Upper lobe of left lung (tissue), 4 donors: Measurements from ENCODE around the gene UBD.

Source experiments
- EP300 ChIP-seq, 4 donors: sonication (generic); formaldehyde crosslinking; IDR thresholded peaks; one replicate each; pipeline ENCODE4 v1.5.1; 2017; ENCODE audit warnings: antibody characterized with exemption in 4 of 4, control low read depth in 2 of 4
- POLR2A ChIP-seq, 4 donors: fragments of 450-650 bp; IDR thresholded peaks; one replicate each; pipeline ENCODE4 v1.5.1; 2016 to 2017; ENCODE audit warnings: antibody characterized with exemption in 4 of 4, mild to moderate bottlenecking in 2 of 4
- POLR2AphosphoS5 ChIP-seq, 2 donors: sonication (generic); formaldehyde crosslinking; IDR thresholded peaks; one replicate each; pipeline ENCODE4 v1.5.1; 2017; ENCODE audit warnings: antibody characterized with exemption in 2 of 2
- TF ChIP-seq, protein P1 (sequence below), 6 experiments: fragments of 450-650 bp in 4 of 6; fragments of 200-600 bp in 2 of 6; sonication (generic) in 2 of 6; IDR thresholded peaks; one replicate each; pipeline ENCODE4 v1.5.1; 2016 to 2019; ENCODE audit warnings: antibody characterized with exemption in 6 of 6

DNA sequence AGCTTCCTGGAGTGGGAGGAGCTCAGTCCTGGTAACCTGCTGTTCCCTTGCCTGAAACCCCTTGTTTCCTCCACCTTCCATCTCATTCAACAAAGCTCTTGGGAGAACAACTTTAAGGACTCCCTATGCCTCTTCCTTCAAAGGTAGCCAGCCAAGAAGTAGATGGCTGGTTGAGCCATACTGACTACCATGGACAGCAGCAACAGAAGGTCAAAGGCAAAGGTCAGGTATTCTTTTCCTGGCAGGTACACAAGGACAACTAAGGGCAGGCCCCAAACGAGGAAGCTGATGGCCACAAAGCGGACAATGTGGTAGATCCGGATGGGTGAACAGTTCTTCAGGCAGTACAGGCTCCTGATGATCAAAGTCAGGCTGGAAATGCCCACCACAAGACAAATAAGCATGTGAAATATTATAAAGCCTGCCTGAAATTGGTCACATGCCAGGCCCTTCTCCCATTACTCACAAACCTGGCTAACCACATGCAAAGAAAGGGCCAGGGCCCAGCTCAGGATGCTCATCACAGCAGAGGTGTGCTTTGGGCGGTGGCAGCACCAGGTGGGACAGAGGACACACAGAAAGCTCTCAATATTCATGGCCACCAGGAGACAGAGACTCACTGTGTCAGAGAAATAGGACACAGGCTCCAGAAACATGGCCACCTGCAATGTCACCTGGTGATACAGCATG, 21.7 kb downstream of the UBD start:
- TF ChIP-seq, protein P1, sequence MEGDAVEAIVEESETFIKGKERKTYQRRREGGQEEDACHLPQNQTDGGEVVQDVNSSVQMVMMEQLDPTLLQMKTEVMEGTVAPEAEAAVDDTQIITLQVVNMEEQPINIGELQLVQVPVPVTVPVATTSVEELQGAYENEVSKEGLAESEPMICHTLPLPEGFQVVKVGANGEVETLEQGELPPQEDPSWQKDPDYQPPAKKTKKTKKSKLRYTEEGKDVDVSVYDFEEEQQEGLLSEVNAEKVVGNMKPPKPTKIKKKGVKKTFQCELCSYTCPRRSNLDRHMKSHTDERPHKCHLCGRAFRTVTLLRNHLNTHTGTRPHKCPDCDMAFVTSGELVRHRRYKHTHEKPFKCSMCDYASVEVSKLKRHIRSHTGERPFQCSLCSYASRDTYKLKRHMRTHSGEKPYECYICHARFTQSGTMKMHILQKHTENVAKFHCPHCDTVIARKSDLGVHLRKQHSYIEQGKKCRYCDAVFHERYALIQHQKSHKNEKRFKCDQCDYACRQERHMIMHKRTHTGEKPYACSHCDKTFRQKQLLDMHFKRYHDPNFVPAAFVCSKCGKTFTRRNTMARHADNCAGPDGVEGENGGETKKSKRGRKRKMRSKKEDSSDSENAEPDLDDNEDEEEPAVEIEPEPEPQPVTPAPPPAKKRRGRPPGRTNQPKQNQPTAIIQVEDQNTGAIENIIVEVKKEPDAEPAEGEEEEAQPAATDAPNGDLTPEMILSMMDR (IDR thresholded peaks at IDR 0.05): no peak
- TF ChIP-seq EP300 (IDR thresholded peaks at IDR 0.05) (no peak), POLR2AphosphoS5 (IDR thresholded peaks at IDR 0.05) (no peak), POLR2A (IDR thresholded peaks at IDR 0.05) (no peak)
